Coronary artery (tissue), 2 donors: ENCODE measurements around the gene RPL35.
"Not testable (repeated sequence)": the region's sequence is repeated elsewhere in the genome, so short reads cannot be mapped to it uniquely, and the experiment has no call there.

Experiments used
- DNase-seq: peaks from one replicate; pipeline ENCODE4 v3.0.0-alpha.2; 2017; ENCODE audit warnings: low spot score
- H3K27ac ChIP-seq, 2 donors: fragments of 200-600 bp; sonication (generic); one replicate each; pipeline ENCODE4 v1.5.1; 2016 to 2019
- H3K4me3 ChIP-seq: fragments of 200-600 bp; sonication (generic); 2 replicates; pipeline ENCODE4 v1.5.1; 2016; ENCODE audit warnings: mild to moderate bottlenecking, moderate library complexity
- CTCF ChIP-seq: fragments of 200-600 bp; sonication (generic); IDR thresholded peaks from one replicate; pipeline ENCODE4 v1.5.1; 2019; ENCODE audit warnings: antibody characterized with exemption

The RPL35 gene

GRCh38 chr9:124852829-124853531, 8.8 kb downstream of the RPL35 start, which contains the start of gene WDR38:
TSS of gene WDR38 (plus strand) at chr9:124853460. CDS start at chr9:124853532, 72 bp downstream.
- Histone ChIP-seq H3K4me3 (peak within 1 kb of the TSS; percentile 74), H3K27ac (peak within 1 kb of the TSS; percentile 38 to 74)
- peak; percentile 86 for DNase-seq
- TF ChIP-seq CTCF: peak; percentile 99

- no peak for TF ChIP-seq CTCF
- Histone ChIP-seq H3K27ac (peak overlapping the region in 1 of 2 donors; percentile 74), H3K4me3 (peak overlapping the region; percentile 74)
- peak; percentile 73 for DNase-seq
Observed at GRCh38 chr9:124852121-124852828, 9.5 kb downstream of the RPL35 start.

- no peak overlapping the region for H3K4me3 ChIP-seq
- H3K27ac ChIP-seq: no peak overlapping the region
- no peak for TF ChIP-seq CTCF
- DNase-seq: no peak
Observed at GRCh38 chr9:124849801-124850200, 12.0 kb downstream of the RPL35 start.

- TF ChIP-seq CTCF: no peak
- DNase-seq: no peak
- Histone ChIP-seq H3K27ac (no peak overlapping the region), H3K4me3 (no peak overlapping the region)
Observed at GRCh38 chr9:124846969-124847368, 14.8 kb downstream of the RPL35 start.

GRCh38 chr9:124846467-124846866, 15.3 kb downstream of the RPL35 start:
- DNase-seq, H3K4me3 ChIP-seq, H3K27ac ChIP-seq: not testable (repeated sequence)

- no peak overlapping the region for H3K27ac ChIP-seq
- no peak overlapping the region for H3K4me3 ChIP-seq
- no peak for TF ChIP-seq CTCF
- no peak for DNase-seq
Observed at GRCh38 chr9:124844291-124844690, 17.5 kb downstream of the RPL35 start.

GRCh38 chr9:124843456-124844034, 18.2 kb downstream of the RPL35 start:
- no peak for DNase-seq
- H3K4me3 ChIP-seq: no peak overlapping the region
- H3K27ac ChIP-seq: no peak overlapping the region
- no peak for TF ChIP-seq CTCF
